Measurements from ENCODE around the gene BTNL2.
"Not testable (repeated sequence)": the region's sequence is repeated elsewhere in the genome, so short reads cannot be mapped to it uniquely, and the experiment has no call there.

BTNL2 gene

GRCh38 chr6:32406857-32407256 lies at the start of gene BTNL2:
Gene BTNL2 (minus strand): TSS chr6:32407181. CDS start chr6:32407123, 58 bp downstream.
- no peak for DNase-seq

GRCh38 chr6:32449088-32449736 lies 42.2 kb upstream of the BTNL2 start:
- no peak for DNase-seq

DNA sequence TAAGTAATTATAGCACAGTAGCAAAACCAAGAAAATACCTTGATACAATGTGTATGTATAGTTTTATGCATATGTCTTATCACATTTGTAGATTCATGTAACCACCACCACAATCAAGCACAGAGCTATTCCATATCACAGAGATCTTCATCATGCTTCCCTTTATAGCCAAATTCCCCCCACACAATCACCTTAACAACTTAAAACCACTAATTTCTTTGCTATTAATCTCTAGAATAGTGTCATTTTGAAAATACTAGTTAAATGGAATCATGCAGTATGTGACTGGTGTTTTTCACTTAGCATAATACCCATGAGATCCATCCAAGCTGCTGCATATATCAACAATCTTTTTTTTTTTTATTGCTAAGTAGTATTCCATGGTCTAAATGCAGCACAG lies 41.0 kb upstream of the BTNL2 start:
- no peak for DNase-seq

GRCh38 chr6:32445321-32445854 lies 38.4 kb upstream of the BTNL2 start:
- DNase-seq: no peak

- DNase-seq: no peak
These were observed 37.5 kb upstream of the BTNL2 start for GRCh38 chr6:32444433-32444832.

DNA sequence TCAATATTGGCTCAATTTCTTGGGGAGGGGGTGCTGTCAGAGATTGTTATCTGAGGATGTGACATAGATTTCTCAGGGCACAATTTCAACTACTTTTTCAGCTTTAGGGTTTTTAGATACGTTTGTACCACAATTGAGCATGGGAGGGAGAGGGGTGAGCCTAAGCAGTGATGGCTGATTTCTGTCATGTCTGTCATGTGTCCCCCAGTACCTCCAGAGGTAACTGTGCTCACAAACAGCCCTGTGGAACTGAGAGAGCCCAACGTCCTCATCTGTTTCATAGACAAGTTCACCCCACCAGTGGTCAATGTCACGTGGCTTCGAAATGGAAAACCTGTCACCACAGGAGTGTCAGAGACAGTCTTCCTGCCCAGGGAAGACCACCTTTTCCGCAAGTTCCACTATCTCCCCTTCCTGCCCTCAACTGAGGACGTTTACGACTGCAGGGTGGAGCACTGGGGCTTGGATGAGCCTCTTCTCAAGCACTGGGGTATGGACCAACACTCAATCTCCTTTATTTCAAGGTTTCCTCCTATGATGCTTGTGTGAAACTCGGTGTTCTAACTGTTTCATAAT lies 36.1 kb upstream of the BTNL2 start:
- DNase-seq: no peak

DNA sequence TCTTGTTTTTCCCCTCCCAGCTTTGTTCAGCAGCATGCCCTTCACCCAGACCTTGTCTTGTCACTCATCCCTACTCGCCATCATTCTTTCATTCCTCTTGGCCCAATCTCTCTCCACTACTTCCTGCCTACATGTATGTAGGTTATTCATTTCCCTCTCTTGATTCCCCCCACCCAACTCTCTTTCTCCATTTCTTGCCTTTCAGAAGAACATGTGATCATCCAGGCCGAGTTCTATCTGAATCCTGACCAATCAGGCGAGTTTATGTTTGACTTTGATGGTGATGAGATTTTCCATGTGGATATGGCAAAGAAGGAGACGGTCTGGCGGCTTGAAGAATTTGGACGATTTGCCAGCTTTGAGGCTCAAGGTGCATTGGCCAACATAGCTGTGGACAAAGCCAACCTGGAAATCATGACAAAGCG lies 35.3 kb upstream of the BTNL2 start:
- no peak for DNase-seq

DNA sequence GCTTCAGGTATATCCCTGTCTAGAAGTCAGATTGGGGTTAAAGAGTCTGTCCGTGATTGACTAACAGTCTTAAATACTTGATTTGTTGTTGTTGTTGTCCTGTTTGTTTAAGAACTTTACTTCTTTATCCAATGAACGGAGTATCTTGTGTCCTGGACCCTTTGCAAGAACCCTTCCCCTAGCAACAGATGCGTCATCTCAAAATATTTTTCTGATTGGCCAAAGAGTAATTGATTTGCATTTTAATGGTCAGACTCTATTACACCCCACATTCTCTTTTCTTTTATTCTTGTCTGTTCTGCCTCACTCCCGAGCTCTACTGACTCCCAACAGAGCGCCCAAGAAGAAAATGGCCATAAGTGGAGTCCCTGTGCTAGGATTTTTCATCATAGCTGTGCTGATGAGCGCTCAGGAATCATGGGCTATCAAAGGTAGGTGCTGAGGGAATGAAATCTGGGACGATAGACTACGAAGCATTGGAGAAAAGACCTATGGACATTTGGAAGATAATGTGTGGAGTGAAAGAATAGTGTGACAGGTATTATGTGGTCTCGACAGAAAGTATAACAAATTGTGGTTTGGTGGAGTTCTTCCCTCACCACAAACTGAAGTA lies 32.7 kb upstream of the BTNL2 start, which contains the start of gene HLA-DRA:
TSS of gene HLA-DRA (plus strand) at position 286 of the 613 bp plus-strand sequence. CDS start at position 350, 64 bp downstream.
- no peak for DNase-seq

DNA sequence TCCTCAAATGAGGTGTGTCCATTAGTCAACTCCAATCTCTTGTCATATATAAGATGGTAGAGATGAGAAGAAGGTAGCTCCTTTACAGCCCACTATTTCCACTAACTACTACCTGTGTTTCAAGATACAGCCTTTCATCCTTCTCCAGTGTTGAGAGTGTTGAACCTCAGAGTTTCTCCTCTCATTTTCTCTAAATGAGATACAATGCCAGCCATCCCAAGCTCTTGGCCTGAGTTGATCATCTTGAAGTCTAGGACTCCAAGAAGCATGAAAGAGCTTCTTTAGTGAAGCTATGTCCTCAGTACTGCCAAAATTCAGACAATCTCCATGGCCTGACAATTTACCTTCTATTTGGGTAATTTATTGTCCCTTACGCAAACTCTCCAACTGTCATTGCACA lies 32.2 kb upstream of the BTNL2 start:
- no peak for DNase-seq

- DNase-seq: no peak
These were observed 30.2 kb upstream of the BTNL2 start for GRCh38 chr6:32436995-32437836.

DNA sequence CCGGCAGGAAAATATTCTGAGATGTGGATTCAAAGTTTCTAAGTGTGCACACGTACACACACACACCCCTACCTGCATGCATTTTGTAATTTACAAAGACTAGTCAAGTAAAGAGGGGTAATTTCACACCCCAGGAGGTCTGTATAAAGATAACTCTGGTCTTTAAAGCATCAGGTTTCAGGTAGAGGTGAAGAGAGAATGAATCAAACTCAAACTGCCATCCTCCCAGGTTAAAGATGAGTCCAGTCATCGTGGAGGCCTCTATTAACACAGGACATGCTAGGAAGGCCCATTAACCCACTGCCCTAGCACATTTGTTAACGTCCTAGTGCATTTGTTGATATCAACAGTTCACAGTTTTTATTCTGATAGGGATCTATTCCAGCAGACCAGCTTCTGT lies 29.2 kb upstream of the BTNL2 start:
- no peak for DNase-seq

DNA sequence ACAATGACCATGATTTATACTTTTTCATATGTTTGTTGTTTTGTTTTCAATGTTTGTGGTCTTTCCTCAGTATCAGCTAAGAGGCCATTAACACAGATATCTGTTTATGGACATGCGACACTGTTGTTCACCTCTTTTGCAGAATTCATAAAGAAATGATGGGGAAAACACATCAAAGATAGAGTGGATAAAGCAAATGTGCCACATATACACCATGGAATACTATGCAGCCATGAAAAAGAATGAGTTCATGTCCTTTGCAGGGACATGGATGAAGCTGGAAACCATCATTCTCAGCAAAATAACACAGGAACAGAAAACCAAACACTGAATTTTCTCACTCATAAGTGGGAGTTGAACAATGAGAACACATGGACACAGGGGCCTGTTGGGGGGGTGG lies 27.0 kb upstream of the BTNL2 start:
- DNase-seq: not testable (repeated sequence)

DNA sequence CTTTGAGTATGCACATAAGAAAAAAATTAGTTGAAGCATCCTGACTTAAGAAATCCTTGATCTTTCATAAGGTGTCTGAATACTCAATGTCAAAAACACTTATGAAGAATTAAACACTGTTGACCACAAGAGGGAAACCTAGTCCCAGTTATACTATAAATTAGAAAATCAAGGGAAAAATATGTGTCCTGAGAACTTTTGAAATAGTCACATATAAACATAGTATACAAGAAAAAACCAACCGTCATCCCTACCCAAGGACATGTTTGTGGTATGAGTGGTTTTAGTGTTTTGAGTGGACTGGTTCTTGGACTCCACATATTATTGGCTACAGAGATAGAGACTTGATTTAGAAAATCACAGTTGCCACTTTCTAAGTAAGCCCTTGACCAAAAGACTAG lies 25.1 kb upstream of the BTNL2 start:
- no peak for DNase-seq

DNA sequence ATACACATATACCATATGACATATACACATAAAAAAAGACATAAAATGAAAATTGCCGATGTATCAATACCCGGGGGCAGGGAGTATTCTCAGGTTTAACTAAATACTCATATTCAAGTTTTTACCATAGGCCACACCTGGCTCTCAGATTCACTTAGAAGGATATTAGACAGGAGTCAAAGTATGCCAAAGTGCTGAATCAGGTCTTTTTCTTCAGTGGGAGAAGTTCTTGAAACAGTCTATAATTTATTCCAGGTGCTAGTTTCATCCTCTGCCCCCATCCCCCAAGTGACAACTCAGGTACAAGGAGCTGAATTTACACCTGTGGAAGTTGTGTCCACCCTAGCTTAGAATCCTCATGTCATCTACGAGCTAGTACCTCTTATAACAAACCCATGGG lies 24.2 kb upstream of the BTNL2 start:
- DNase-seq: no peak

DNA sequence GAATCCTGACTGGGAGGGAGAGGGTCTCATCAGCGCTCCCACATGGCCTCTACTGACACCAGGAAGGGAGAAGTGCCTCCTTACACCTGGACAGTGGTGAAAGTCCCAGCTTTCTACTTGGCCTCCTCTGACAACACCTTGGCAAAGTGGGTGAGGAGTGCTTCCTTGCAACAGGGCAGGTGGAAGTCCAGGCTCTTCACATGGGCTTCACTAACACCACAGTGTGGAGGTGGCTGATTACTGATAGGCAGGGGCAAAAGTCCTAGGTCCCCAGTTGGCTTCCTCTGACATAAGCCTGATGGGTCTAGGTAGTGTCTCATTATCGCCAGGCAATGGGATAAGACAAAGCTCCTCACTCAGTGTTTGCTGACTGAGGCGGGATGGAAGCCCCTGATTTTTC lies 23.2 kb upstream of the BTNL2 start:
- no peak for DNase-seq

GRCh38 chr6:32427934-32428474 lies 21.0 kb upstream of the BTNL2 start:
- no peak for DNase-seq

GRCh38 chr6:32427218-32427617 lies 20.2 kb upstream of the BTNL2 start:
- no peak for DNase-seq

GRCh38 chr6:32426338-32426737 lies 19.4 kb upstream of the BTNL2 start:
- DNase-seq: no peak

GRCh38 chr6:32424589-32425300 lies 17.8 kb upstream of the BTNL2 start:
- DNase-seq: no peak

- no peak for DNase-seq
These were observed 9.1 kb upstream of the BTNL2 start for GRCh38 chr6:32416036-32416435.

DNA sequence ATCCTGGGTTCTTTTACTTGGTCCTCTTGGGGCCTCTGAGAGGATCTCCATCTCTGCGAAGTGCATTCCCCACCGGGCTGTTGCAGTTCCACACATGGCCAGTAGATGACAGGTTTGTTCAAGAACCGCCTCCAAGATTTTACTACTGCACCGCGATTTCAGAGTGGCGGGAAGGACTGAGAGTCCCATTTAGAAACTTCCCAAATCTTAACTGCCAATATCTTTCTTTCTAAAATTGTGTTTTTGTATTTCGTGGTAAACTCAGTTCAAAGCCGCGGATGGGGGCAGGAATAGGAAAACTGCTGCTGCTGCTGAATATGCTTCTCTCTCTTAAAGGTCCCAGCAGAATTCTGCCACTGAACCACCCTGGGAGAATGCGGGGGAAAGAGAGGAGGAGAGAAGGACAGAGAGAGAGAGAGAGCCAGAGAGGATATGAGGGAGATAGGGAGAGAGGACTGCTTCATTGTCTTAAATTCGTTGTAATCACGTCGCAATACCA lies 8.6 kb upstream of the BTNL2 start:
- peak; percentile 80 for DNase-seq

DNA sequence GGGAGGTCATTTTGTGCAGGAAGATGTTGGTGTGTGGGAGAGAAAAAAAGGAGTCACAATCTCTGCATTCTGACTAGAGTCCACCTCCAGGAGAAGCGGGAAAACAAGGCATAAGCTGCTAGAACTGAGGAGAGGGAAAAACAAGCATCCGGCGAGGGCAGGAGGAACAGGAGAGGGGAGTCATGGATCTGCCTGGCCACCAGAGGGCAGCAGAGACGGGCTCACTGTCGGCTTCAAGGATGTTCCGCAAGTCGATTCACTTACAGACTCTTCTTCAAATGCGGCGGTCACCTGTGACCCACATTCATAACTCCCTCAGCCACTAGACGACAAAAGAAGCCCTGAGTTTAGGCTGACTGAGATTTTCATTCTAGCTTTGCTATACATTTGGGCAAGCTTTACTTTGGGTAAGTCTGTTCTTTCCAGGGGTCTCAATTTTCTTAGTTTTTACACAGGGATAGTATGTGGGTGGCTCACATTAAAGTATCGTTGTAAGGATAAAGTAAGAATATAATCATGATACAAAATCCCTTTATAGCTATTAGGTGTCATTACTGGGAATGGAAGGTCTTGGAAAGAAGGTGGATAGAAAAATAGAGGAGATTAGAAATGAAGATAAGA lies 6.6 kb upstream of the BTNL2 start:
- peak; percentile 87 for DNase-seq

All from activated CD4-positive, CD25-positive, alpha-beta regulatory T cell treated with anti-CD3 and anti-CD28 coated beads, Interleukin-2, amount 50 U/mL, for 72 hours (primary cell).